Astrocyte of the spinal cord (primary cell): ENCODE results near the gene RPGR.

ENCODE experiments used
- DNase-seq: peaks from one replicate; pipeline ENCODE4 v3.0.0; 2011; ENCODE audit warnings: low read depth, low spot score
- H3K4me3 ChIP-seq: 2 replicates; pipeline ENCODE4 v1.5.1; 2011; ENCODE audit warnings: low read depth, mild to moderate bottlenecking, low read length, moderate library complexity
- in situ Hi-C: cut with HindIII; loops from 2 replicates; pipeline ENCODE4 v1.10.0; 2017; ENCODE audit warnings: low sequenced_read_pairs
- TF ChIP-seq, protein P1 (sequence below): IDR thresholded peaks from 2 replicates; pipeline ENCODE4 v1.5.1; 2012; ENCODE audit warnings: low read depth, mild to moderate bottlenecking, low read length, inconsistent platforms

The RPGR gene

DNA sequence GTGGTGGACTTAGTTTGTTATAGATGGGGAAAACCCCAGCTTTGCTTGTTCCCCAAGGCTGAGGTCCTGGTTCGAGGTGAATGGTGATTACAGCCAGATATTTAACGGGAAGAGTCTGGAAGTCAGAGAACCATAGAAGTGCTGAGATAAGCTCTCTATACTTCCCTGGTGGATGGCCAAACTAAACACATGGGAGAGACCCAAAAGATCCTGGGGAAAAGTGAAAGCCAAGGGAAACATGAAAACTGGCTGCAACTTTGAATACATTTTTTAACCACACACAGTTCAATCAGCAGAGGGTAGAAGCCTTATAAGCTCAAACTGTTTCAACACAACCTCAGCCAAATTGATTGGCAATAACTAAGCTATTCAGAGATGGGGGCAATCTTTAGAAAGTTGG, 77.3 kb downstream of the RPGR start:
- H3K4me3 ChIP-seq = no peak overlapping the region
- TF ChIP-seq, protein P1, sequence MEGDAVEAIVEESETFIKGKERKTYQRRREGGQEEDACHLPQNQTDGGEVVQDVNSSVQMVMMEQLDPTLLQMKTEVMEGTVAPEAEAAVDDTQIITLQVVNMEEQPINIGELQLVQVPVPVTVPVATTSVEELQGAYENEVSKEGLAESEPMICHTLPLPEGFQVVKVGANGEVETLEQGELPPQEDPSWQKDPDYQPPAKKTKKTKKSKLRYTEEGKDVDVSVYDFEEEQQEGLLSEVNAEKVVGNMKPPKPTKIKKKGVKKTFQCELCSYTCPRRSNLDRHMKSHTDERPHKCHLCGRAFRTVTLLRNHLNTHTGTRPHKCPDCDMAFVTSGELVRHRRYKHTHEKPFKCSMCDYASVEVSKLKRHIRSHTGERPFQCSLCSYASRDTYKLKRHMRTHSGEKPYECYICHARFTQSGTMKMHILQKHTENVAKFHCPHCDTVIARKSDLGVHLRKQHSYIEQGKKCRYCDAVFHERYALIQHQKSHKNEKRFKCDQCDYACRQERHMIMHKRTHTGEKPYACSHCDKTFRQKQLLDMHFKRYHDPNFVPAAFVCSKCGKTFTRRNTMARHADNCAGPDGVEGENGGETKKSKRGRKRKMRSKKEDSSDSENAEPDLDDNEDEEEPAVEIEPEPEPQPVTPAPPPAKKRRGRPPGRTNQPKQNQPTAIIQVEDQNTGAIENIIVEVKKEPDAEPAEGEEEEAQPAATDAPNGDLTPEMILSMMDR = no peak
- peak; percentile 41 for DNase-seq
- in situ Hi-C loops = no loop called here

DNA sequence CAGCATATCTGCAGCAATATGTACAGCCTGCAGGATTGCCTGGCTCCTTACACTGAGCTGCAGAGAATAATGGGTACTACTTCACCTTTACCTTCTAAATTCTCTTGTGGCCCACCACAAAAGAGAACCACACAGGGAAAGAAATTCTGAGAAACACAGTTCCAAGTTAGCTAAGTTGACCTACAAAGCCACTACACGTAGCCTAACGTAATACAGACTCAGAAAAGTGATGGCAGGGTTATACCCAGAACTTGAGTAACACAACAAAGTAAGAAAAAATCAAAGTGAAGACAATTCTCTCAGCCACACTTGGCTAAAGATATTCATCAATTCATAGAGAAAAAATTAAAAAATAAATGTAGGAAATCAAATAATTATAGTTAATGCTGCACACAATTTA, 80.3 kb downstream of the RPGR start:
- in situ Hi-C loops = no loop called here
- DNase-seq = no peak
- TF ChIP-seq, protein P1 = no peak

DNA sequence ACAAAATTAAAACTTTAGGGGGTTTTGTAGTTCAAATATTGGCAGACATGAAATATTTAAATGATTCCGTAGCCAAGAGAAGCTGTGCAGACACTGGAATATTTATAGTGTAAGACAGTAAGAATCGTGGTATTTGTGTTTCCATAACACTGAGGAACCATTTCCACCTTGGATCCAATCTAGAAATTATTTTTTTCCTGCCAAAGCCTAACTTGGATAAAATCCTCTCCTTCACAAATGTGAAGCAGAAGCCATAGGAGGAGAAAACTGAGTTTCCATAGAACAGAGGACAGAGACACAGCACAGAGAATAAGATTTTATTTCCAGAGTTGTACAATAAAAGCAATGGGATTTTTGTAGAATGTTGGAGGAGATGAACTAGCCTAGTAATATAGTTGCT, 86.8 kb downstream of the RPGR start:
- DNase-seq = no peak
- no peak overlapping the region for H3K4me3 ChIP-seq
- in situ Hi-C loops = no loop called here
- TF ChIP-seq, protein P1 = no peak

More for the DNA sequence above, 80.3 kb downstream of the RPGR start:
- H3K4me3 ChIP-seq = no peak overlapping the region

DNA sequence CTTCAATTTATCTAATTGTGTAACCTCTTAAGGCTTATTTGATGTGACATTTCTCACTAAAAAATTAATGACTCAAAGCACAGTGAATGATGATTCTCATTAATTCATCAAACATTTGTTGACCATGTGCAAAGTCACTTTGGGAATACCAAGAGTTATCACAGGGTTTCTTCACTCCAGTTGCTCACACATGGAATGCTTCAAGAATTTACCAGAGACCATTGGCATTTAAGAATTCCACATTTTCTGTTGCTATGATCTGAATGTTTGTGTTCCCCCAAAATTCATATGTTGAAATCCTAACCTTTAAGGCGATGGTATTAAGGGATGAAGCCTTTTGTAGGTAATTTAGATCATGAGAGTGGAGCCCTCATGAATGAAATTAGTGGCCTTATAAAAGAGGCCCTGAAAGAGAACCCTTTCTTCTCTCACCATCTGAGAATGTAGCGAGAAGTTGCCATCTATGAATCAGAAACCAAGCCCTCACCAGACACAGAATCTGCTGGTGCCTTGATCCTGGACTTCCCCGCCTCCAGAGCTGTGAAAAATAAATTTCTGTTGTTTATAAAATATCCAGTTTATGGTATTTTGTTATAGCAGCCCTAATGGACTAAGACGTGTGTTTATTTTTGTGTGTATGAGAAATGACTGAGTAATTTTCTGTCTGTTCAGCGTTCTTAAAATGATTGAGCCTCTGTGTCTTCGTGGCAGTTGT, 90.3 kb downstream of the RPGR start:
- no peak for DNase-seq
- TF ChIP-seq, protein P1 = no peak
- no peak overlapping the region for H3K4me3 ChIP-seq
- in situ Hi-C loops = no loop called here

DNA sequence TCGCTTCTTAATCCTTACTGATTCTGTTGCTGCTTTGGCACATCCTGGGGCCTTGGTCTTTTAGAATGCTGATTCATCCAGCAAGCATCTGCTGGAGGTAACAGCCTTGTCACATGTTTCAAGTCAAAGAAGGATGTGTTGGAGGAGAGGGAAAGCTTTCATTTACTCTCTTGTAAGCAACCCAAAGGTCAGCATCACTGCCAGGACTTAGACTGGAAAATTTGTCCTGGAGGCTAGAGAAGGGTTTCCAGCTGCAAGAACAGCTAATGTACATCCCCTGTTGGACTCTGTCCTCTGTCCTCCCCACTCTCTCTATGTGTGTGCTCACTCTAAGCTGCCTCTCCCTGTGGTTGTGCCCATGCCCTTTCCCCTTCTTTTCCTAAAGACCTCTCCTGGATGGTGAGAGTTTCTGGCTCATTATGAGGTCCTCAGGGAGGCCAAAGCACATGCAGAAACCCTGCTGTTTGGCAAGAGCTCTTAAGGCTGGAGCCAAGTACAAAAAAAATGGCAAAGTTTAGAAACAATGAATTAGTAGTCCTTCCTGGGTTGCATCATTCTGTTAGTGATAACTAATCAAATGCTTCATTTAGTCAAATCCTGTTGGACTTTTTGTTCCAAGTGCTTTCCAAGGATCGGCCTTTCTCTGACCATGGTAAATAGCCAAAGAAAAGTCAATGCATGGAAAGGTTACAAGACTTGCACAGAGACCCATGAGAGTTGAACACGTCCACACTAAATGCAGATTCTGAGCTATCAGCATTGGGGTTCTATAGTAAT, 93.2 kb downstream of the RPGR start:
- peak; percentile 77 for DNase-seq
- TF ChIP-seq, protein P1 = no peak
- in situ Hi-C loops = no loop called here
- no peak overlapping the region for H3K4me3 ChIP-seq

DNA sequence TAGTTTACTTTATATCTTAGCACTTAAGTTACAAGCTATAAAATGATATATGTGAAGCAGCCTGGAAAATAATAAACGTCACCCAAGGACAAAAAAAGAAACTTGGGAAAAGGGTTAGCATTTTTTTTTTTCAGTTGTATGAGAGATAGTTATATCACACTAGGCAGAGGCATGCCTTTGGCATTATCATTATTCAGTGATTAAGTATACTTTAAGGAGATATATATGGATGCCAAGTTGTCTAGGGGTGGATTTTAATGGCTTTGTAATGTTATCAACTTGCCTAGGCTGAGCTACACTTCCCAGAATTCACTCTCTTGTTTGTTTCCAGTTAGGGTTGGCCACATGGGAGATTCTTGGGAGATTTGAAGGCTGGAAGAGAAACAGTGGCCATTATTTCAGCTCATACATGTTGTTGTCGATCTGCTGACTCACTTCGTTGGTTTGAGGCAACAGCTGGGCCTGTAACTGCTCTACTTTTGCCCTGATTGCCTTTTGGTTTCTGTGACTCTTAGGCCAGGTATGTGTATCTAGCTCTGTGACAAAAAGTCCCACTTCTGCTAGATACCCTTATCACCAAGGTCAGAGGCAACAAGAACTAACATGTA, 95.1 kb downstream of the RPGR start:
- DNase-seq = peak; percentile 61
- no peak overlapping the region for H3K4me3 ChIP-seq
- TF ChIP-seq, protein P1 = no peak
- in situ Hi-C loops = no loop called here
